Activated naive CD8-positive, alpha-beta T cell treated with anti-CD3 and anti-CD28 coated beads, Interleukin-2, amount 10 ng/mL, durations not matched to agents 7 days and 5 days (primary cell): ENCODE data around the gene TBL1XR1. TPM values are rescaled to one million over a fixed set of nuclear protein-coding genes. Genes with fewer than 3 reads are reported as not detected.
"Not testable (repeated sequence)": the region's sequence is repeated elsewhere in the genome, so short reads cannot be mapped to it uniquely, and the experiment has no call there.

Source experiments
- ATAC-seq: fragments of 150-1000 bp; cut with Tn5 transposase; one replicate; pipeline ENCODE4 v1.10.0; 2021; ENCODE audit warnings: low read depth, moderate library complexity
- POLR2A ChIA-PET: fragments of 350-600 bp; sonication (Branson Sonifier 250); formaldehyde crosslinking; loops from one replicate; lab custom pipeline; 2021; ENCODE audit warnings: antibody characterized with exemption; lab: Charles Lee
- DNase-seq: peaks from one replicate; pipeline ENCODE4 v3.0.0; 2021
- H3K27ac Mint-ChIP-seq: one replicate; pipeline ENCODE4 v1.8.0; 2022; ENCODE audit warnings: mild to moderate bottlenecking, mixed read lengths
- H3K27me3 Mint-ChIP-seq: one replicate; pipeline ENCODE4 v1.8.0; 2022; ENCODE audit warnings: mild to moderate bottlenecking, moderate library complexity, mixed read lengths
- H3K36me3 Mint-ChIP-seq: one replicate; pipeline ENCODE4 v1.8.0; 2021; ENCODE audit warnings: mild to moderate bottlenecking, mixed read lengths
- H3K4me1 Mint-ChIP-seq: one replicate; pipeline ENCODE4 v1.8.0; 2021; ENCODE audit warnings: mixed read lengths
- H3K4me3 Mint-ChIP-seq: one replicate; pipeline ENCODE4 v1.8.0; 2022; ENCODE audit warnings: mild to moderate bottlenecking, moderate library complexity, mixed read lengths
- H3K9me3 Mint-ChIP-seq: one replicate; pipeline ENCODE4 v1.8.0; 2021; ENCODE audit warnings: mixed read lengths
- total RNA-seq, 2 experiments: library from RNA; stranded (reverse); gene quantifications; one replicate each; pipeline ENCODE4 v1.2.3, GENCODE V29; 2021

The TBL1XR1 gene
- total RNA-seq, 2 experiments from 2014 or later: 176 TPM

DNA sequence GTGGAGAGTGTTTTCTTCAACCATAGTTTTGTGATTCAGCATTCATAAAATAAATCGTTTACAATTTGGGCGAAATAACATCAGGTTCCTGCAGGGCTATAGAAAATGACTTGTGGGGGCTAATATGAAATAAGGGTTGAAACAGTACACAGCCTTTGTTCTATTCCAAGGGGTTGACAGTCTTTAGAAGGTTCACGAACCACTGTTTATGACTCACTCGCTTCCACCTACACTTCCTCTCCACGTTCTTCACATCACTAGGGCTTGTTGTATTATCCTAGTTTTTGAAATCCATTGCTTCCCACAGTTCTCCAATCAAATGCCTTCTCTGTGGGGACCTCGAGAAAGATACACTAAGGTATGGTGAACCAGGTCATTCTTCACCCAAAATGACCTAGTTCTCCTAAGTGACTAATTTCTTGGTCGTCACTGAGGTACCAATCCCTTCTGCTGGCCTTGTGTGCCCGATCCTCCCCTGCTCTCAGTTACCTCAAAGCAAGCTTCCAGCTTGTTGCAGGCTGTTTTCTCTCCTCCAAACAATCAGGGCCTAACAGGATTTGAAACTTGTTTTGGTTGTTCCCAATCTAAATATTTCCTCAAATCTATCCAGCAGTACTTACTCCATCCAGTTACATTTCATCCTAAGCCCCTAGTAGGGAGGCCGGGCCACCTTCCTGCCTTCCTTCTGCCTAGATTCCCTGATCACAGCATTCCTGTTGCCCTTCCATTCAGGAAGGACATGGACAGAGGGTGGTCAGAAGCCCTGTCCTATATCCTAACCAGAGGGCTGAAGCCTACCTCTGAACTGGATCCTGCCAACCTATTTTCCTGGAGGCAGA lies 23.1 kb upstream of the TBL1XR1 start:
- no peaks in the 10 kb centered on the region for H3K27me3 Mint-ChIP-seq
- DNase-seq (no peak), ATAC-seq (peak; percentile 44)
- H3K4me3 Mint-ChIP-seq: no peak overlapping the region
- POLR2A ChIA-PET: no interaction called here
- peaks cover 5% of the 10 kb centered on the region for H3K9me3 Mint-ChIP-seq
- peaks cover 3% of the 10 kb centered on the region for H3K36me3 Mint-ChIP-seq
- H3K27ac Mint-ChIP-seq: no peak overlapping the region
- peaks cover 26% of the 10 kb centered on the region for H3K4me1 Mint-ChIP-seq

DNA sequence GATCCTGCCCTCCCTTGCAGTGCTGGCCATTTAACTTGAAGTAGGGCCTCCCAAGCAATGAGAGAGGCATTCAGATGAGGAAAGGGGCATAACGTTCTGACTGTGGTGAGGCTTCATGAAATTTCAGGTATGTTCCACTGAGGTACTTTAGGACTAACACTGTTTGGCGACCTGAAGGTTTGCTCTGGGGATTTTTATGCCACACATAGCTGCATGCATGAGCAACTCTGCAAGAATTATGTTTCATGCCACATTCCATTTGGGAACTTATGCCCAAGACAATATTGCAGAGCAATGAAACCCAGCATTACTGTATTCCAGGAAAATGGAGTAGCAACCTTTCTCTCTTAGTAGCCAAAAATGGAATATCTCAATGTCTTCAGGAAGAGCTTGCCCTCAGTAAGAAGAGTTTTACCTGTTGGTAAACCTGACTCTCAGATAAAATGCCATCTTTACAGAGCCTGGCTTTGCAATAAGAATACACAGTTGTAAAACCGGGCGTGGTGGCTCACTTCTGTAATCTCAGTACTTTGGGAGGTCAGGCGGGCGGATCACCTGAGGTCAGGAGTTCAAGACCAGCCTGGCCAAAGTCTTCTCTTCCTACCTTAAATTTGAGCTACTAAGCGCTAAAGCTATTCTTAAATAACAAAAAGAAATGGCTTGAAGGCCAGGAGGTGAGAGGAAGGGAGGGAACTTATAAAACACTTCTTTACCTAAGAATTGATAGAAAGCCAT lies 16.7 kb upstream of the TBL1XR1 start:
- Mint-ChIP-seq H3K27me3 (no peaks in the 10 kb centered on the region), H3K36me3 (no peaks in the 10 kb centered on the region), H3K27ac (no peak overlapping the region), H3K9me3 (peaks cover 1% of the 10 kb centered on the region), H3K4me3 (no peak overlapping the region), H3K4me1 (peaks cover 7% of the 10 kb centered on the region)
- no peak for DNase-seq
- POLR2A ChIA-PET: no interaction called here
- ATAC-seq: no peak

DNA sequence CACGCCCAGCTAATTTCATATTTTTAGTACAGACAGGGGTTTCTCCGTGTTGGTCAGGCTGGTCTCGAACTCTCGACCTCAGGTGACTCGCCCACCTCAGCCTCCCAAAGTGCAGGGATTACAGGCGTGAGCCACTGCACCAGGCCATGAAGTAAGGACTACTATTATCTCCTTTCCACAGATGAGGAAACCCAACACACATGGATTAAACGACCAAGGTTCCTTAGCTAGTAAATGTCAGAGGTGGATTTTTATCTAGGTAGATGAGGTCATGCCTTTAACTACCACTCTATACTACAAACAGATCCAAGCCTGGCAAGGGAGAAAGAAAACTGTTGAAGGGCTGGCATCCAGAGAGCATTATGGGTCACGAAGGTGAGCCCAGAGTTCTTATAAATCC lies 15.5 kb upstream of the TBL1XR1 start:
- ATAC-seq: no peak
- POLR2A ChIA-PET: interaction anchor here (0.6 kb wide), 1 partner anchor 22 kb away, joined by 3 read pairs; no protein-coding TSS in a partner anchor
- Mint-ChIP-seq H3K9me3 (no peaks in the 10 kb centered on the region), H3K27ac (peak overlapping the region; percentile 63), H3K27me3 (no peaks in the 10 kb centered on the region), H3K4me1 (peaks cover 7% of the 10 kb centered on the region), H3K4me3 (no peak overlapping the region), H3K36me3 (no peaks in the 10 kb centered on the region)
- DNase-seq: no peak

DNA sequence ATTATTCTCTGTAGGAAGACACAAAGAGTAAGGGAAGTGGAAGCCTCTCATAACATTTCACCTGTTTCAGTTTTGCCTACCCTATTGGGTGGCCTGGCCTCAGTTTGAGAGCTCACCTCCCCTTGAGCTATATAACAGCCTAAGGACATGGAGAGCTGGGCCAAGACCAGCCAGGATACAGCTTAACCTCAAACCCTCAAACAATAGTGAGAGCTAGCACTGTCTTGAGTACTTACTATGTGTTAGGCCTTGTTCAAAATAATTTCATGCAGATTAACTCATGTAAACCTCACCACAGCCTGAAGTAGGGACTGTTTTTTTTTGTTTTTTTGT lies 15.0 kb upstream of the TBL1XR1 start:
- ATAC-seq (peak; percentile 73), DNase-seq (no peak)
- no peaks in the 10 kb centered on the region for H3K9me3 Mint-ChIP-seq
- H3K27ac Mint-ChIP-seq: no peak overlapping the region
- no peaks in the 10 kb centered on the region for H3K27me3 Mint-ChIP-seq
- POLR2A ChIA-PET: no interaction called here
- H3K36me3 Mint-ChIP-seq: no peaks in the 10 kb centered on the region
- H3K4me3 Mint-ChIP-seq: no peak overlapping the region
- H3K4me1 Mint-ChIP-seq: peaks cover 7% of the 10 kb centered on the region

DNA sequence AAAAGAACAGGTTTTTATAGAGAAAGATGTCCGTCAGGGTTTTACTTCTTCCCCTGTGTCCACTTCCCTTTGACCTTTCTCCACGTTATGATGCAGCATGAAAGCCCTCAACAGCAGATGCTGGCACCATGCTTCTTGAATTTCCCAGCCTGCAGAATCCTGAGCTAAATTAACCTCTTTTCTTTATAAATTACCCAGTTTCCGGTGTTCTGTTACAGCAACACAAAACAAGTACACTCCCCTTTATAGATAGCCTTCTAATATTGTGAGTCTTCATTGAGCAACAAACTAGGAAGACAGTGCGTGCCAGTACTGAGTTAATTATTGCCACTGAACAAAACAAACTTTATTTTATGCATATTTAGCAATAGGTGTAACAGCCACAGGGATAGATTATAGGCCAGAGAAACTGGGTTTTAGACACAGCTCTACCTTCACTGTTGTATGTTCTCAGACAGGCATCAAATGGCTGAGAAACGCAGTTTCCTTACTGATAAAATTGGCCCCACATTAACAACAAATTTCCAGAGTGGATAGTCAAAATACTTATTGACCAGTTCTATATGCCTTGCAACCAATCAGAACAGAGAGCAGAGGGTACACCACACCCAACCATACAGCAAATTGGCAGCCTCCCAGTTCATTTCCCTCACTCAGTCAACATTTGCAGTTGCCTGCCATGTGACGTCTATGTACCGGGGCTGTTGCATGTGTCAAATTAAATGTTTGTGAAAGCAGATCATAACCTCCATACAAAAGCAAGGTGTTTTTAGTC lies 14.4 kb upstream of the TBL1XR1 start:
- ATAC-seq (peak; percentile 18), DNase-seq (no peak)
- no peaks in the 10 kb centered on the region for H3K27me3 Mint-ChIP-seq
- no peaks in the 10 kb centered on the region for H3K9me3 Mint-ChIP-seq
- no peak overlapping the region for H3K27ac Mint-ChIP-seq
- peaks cover 1% of the 10 kb centered on the region for H3K36me3 Mint-ChIP-seq
- H3K4me3 Mint-ChIP-seq: no peak overlapping the region
- POLR2A ChIA-PET: no interaction called here
- peaks cover 7% of the 10 kb centered on the region for H3K4me1 Mint-ChIP-seq

DNA sequence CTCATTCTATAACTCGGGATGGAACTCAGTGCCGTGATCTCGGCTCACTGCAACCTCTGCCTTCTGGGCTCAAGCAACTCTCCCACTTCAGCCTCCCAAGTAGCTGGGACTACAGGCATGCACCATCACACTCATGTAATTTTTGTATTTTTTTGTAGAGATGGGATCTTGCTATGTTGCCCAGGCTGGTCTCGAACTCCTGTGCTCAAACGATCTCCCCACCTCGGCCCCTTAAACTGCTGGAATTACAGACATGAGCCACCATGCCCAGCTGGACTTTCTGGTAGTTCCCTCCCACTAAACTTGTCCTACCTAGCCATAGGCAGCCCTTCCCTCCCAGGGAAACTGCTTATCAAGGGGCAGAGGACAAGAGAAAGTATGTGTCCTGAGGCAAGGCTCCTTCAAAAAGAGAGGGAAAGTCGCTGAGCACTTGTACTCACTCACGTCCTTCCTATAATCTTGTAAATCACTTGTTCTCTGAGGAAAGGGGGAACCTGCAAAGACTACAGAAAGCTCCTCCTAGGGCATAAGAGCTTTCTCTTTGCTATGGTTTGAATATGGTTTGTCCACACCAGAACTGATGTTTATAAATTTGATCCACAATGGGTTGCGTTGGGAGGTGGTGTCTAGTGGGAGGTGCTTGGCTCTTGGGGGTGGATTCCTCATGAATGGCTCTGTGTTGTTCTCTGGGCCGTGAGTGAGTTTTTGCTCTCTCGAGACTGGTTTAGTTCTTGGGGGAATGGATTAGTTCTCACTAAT lies 13.6 kb upstream of the TBL1XR1 start:
- Mint-ChIP-seq H3K4me3 (no peak overlapping the region), H3K27ac (no peak overlapping the region), H3K4me1 (peaks cover 7% of the 10 kb centered on the region), H3K27me3 (no peaks in the 10 kb centered on the region), H3K36me3 (peaks cover 2% of the 10 kb centered on the region), H3K9me3 (no peaks in the 10 kb centered on the region)
- ATAC-seq (no peak), DNase-seq (no peak)
- POLR2A ChIA-PET: interaction anchor here (0.7 kb wide), 1 partner anchor 215 kb away, joined by 3 read pairs; no protein-coding TSS in a partner anchor

DNA sequence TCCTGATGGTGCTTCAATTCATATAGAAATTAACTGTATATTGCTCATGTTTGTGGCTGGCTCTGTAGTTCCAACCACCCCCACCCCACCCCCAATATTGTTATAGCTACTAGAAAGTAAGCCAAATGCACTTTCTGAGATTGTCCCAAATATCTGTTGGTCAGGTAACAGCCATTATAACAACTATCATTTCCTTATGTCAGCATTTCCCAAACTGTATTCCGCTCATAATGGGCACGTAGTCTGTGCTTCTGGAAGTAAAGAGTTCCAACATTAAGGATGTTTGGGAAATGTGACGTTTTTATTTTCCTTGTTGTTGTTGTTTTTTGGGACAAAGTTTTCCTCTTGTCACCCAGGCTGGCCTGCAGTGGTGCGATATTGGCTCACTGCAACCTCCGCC lies 12.2 kb upstream of the TBL1XR1 start:
- DNase-seq (no peak), ATAC-seq (no peak)
- peaks cover 2% of the 10 kb centered on the region for H3K36me3 Mint-ChIP-seq
- H3K27ac Mint-ChIP-seq: no peak overlapping the region
- no peaks in the 10 kb centered on the region for H3K27me3 Mint-ChIP-seq
- POLR2A ChIA-PET: no interaction called here
- peaks cover 7% of the 10 kb centered on the region for H3K4me1 Mint-ChIP-seq
- H3K4me3 Mint-ChIP-seq: no peak overlapping the region
- no peaks in the 10 kb centered on the region for H3K9me3 Mint-ChIP-seq

DNA sequence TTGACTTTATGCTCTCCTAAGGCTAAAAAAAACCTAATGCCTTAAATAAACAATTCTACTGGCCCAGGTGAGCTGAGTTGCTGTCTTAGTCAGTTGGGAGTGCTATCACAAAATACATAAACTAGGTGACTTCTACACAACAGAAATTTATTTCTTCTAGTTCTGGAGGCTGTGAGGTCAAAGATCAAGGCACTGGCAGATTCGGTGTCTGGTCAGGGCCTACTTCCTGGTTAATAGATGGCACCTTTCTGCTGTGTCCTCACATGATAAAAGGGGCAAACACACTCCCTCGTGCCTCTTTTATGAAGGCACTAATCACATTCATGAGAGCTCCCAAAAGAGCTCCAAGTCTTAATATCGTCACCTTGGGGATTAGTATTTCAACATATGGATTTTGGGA lies 11.5 kb upstream of the TBL1XR1 start:
- ATAC-seq (no peak), DNase-seq (no peak)
- Mint-ChIP-seq H3K27me3 (no peaks in the 10 kb centered on the region), H3K4me1 (peaks cover 7% of the 10 kb centered on the region), H3K4me3 (no peak overlapping the region), H3K27ac (no peak overlapping the region), H3K36me3 (peaks cover 2% of the 10 kb centered on the region), H3K9me3 (no peaks in the 10 kb centered on the region)
- POLR2A ChIA-PET: no interaction called here

DNA sequence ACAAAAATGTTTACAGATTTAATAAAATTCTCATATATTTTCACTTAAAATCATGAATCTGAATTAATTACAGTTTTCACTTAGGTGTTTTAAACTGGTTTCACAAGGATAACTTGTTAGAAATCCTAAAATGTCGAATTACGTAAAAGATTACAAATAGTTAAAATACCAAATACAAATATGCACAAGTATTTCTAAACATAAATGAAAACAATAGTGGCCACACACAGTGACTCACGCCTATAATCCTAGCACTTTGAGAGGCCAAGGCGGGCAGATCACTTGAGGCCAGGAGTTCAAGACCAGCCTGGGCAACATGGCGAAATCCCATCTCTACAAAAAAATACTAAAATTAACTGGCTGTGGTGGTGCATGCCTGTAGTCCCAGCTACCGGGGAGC lies 10.9 kb upstream of the TBL1XR1 start:
- Mint-ChIP-seq H3K27ac (no peak overlapping the region), H3K9me3 (no peaks in the 10 kb centered on the region), H3K36me3 (peaks cover 2% of the 10 kb centered on the region), H3K27me3 (no peaks in the 10 kb centered on the region), H3K4me3 (no peak overlapping the region), H3K4me1 (peaks cover 7% of the 10 kb centered on the region)
- ATAC-seq (no peak), DNase-seq (no peak)
- POLR2A ChIA-PET: no interaction called here

DNA sequence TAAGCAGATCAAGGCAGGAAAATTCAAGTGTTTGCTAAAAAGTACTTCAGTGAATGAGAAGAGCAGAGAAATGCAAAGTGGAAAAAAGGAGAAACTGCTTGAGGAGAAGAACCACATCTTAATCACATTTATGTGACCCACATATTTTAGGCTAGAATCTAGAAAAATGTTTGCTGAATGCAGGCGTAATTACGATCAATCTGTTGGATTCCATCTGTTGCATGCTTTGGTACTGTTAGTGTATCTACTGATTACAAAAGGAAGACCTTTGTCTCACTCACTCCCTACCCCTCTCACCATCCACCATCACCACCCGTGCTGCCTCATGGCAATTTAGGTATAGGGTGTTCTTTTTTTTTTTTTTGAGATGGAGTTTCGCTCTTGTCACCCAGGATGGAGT lies 9.7 kb upstream of the TBL1XR1 start:
- peaks cover 13% of the 10 kb centered on the region for H3K4me1 Mint-ChIP-seq
- DNase-seq (no peak), ATAC-seq (no peak)
- no peak overlapping the region for H3K27ac Mint-ChIP-seq
- no peaks in the 10 kb centered on the region for H3K27me3 Mint-ChIP-seq
- POLR2A ChIA-PET: no interaction called here
- H3K36me3 Mint-ChIP-seq: peaks cover 5% of the 10 kb centered on the region
- peaks cover 1% of the 10 kb centered on the region for H3K9me3 Mint-ChIP-seq
- no peak overlapping the region for H3K4me3 Mint-ChIP-seq

DNA sequence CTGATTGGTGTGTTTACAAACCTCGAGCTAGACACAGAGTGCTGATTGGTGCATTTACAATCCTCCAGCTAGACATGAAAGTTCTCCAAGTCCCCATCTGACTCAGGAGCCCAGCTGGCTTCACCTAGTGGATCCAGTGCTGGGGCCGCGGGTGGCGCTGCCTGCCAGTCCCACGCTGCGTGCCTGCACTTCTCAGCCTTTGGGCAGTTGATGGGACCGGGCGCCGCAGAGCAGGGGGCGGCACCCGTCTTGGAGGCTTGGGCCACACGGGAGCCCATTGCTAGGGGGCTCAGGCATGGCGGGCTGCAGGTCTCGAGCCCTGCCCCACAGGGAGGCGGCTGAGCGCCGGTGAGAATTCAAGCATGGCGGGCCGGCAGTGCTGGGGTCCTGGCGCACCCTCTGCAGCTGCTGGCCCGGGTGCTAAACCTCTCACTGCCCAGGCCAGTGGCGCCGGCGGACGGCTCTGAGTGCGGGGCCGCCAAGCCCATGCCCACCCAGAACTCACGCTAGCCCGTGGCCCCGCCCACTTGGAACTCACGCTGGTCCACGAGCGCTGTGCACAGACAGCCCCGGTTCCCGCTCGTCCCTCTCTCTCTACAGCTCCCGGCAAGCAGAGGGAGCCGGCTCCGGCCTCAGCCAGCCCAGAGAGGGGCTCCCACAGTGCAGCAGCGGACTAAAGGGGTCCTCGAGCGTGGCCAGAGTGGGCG lies 6.6 kb upstream of the TBL1XR1 start:
- peaks cover 5% of the 10 kb centered on the region for H3K36me3 Mint-ChIP-seq
- POLR2A ChIA-PET: interaction anchor here (3.2 kb wide), 1 partner anchor 156 kb away, joined by 19 read pairs; no protein-coding TSS in a partner anchor
- DNase-seq: no peak
- H3K27me3 Mint-ChIP-seq: no peaks in the 10 kb centered on the region
- H3K4me3 Mint-ChIP-seq: no peak overlapping the region
- H3K27ac Mint-ChIP-seq: no peak overlapping the region
- no peak for ATAC-seq
- H3K4me1 Mint-ChIP-seq: peaks cover 38% of the 10 kb centered on the region
- peaks cover 1% of the 10 kb centered on the region for H3K9me3 Mint-ChIP-seq

DNA sequence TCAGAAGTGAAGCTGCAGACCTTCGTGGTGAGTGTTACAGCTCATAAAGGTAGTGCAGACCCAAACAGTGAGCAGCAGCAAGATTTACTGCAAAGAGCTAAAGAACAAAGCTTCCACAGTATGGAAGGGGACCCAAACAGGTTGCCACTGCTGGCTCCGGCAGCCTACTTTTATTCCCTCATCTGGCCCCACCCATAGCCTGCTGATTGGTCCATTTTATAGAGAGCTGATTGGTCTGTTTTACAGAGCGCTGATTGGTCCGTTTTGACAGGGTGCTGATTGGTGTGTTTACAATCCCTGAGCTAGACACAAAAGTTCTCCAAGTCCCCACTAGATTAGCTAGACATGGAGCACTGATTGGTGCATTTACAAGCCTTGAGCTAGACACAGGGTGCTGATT lies 5.7 kb upstream of the TBL1XR1 start:
- peaks cover 43% of the 10 kb centered on the region for H3K4me1 Mint-ChIP-seq
- POLR2A ChIA-PET: interaction anchor here (3.2 kb wide), 1 partner anchor 157 kb away, joined by 19 read pairs; no protein-coding TSS in a partner anchor
- not testable (repeated sequence) for H3K27me3 Mint-ChIP-seq, H3K36me3 Mint-ChIP-seq, H3K9me3 Mint-ChIP-seq, DNase-seq, ATAC-seq
- peak overlapping the region; percentile 86 for H3K27ac Mint-ChIP-seq
- H3K4me3 Mint-ChIP-seq: peak overlapping the region; percentile 5
